ENCODE data around the gene C16orf87.
A peak's percentile ranks its signal among the peaks of the same experiment; 100 is the strongest.
"Not testable (repeated sequence)": the region's sequence is repeated elsewhere in the genome, so short reads cannot be mapped to it uniquely, and the experiment has no call there.

The C16orf87 gene

DNA sequence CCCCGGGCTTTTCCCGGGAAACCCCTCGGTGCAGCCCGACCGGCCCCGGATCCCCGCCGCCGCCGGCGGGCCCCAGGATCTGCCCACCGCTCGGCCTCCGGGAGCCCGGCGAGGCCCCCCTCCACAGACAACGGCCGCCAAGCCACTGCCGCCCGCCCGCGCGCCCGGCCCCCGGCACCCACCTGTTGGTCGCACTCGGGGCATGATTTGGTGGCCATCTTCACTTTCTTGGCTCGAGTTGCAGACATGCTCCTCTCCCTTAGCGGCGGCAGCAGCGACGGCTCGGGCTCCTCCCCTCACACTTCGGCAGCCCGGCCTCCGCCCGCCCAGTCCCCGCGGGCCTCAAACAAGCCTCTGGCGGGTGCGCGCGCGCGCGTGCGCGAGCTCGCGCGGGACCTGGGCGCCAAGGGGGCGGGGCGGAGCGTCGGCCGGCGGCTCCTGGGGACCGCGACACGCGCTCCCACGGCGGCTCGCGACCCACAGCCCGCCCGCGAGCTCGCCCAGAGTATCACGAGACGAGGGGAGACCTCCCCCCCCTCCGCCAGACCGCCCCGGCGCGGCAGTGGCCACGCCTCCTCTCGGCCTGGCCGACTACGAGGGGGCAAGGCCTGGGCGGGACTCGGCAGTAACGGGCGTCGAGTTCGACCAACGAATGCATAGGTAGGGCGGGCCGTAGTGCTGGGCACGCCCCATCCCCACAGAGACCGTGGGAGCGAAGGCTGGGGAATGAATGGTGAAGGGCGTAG lies at the start of gene C16orf87:
Gene C16orf87, minus strand, starts transcription at position 279 of the 746 bp plus-strand sequence. Its CDS starts 31 bp downstream, at position 248.
- peak; percentile 95 for DNase-seq

DNA sequence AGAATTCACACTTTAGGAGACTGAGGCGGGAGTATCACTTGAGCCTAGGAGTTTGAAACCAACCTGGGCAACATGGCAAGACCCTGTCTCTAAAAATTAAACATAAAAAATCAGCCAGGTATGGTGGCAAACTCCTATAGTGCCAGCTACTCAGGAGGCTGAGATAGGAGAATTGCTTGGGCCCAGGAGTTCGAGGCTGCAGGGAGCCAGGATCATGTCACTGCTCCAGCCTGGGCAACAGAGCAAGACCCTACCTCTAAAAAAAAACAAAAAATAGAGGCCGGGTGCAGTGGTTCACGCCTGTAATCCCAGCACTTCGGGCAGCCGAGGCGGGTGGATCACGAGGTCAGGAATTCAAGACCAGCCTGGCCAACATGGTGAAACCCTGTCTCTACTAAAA lies 44.3 kb upstream of the C16orf87 start:
- no peak for DNase-seq

DNA sequence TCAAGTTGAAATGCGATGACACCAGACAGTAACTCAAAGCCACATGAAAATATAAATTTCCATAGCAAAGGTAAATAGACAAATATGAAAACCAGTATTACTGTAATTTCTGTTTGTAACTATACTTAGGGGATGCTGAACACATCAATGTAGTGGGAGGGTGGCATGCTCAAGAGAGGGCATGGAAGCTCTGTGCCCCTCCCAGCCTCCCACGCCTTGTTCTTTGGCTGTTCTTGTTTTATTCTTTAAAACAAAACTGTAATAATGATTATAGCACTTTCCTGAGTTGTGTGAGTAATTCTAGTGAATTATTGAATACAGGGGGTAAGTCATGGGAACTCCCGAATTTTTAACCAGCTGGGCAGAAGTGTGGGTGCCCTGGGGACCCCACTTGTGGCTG lies 42.2 kb upstream of the C16orf87 start:
- no peak for DNase-seq

- no peak for DNase-seq
These were observed 40.6 kb upstream of the C16orf87 start for GRCh38 chr16:46871597-46871996.

GRCh38 chr16:46868891-46869290 lies 37.9 kb upstream of the C16orf87 start:
- DNase-seq, result not testable (repeated sequence)

DNA sequence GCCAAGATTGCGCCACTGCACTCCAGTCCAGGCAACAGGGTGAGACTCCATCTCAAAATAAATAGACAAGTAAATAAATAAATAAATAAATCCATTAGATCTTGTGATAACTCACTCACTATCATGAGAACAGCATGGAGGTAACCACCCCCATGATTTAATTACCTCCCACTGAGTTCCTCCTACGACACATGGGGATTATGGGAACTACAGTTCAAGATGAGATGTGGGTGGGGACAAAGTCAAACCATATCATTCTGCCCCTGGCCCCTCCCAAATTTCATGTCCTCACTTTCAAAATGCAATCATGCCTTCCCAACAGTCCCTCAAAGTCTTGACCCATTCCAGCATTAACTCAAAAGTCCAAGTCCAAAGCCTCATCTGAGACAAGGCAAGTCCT lies 36.5 kb upstream of the C16orf87 start:
- DNase-seq, result not testable (repeated sequence)

- no peak for DNase-seq
These were observed 35.3 kb upstream of the C16orf87 start for GRCh38 chr16:46866286-46866685.

- no peak for DNase-seq
These were observed 31.8 kb upstream of the C16orf87 start for GRCh38 chr16:46862555-46863447.

- no peak for DNase-seq
These were observed 28.8 kb upstream of the C16orf87 start for GRCh38 chr16:46859719-46860152.

- no peak for DNase-seq
These were observed 27.2 kb upstream of the C16orf87 start for GRCh38 chr16:46858151-46858550.

GRCh38 chr16:46857368-46857945 lies 26.5 kb upstream of the C16orf87 start:
- DNase-seq, result no peak

- no peak for DNase-seq
These were observed 24.4 kb upstream of the C16orf87 start for GRCh38 chr16:46855389-46855788.

DNA sequence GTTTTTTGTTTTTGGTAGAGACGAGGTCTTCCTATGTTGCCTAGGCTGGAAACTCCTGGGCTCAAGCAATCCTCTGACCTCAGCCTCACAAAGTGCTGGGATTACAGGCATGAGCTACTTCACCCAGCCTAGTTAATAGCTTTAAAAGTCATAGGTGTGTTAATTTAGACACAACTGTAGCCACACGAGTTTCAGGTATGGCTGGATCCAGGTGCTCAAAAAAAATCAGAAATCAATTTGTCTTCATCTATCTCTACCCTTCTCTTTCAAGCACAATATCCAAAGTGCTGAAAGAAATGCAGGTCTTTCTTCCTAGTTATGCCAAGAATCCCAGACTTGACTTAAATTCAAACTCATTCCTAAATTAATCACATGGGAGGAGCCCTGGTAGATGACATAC lies 23.9 kb upstream of the C16orf87 start:
- no peak for DNase-seq

DNA sequence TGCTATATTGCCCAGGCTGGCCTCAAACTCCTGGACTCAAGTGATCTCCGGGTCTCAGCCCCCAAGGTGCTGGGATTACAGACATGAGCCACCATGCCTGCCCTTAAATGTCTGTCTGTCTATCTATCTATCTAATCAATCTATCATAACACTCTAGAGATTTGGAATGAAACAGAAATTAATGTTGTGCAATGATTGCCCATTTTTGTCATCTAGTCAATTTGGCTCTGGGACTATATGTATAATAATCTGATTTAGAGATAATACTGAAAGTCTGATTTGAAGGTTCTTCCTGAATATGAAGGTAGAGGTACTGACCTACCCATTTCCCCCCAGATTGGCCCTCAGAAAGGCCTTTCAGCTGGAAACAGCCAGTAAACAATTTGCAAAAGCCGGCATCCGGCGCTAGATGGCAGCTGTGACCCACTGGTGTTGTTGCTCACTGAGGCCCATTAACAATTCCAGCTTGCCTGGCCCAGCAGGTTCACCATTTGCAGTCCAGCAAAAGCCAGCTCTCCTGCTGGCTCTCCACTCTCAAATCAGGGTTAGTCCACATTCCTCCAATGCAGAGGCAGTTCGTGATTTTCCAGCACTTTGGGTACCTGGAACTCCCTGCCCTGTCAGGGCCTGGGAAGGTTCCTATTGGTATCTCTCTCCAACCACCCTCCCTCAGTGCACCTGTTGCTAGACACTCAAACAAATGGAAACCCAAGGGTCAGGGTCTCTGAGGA lies 22.9 kb upstream of the C16orf87 start:
- peak; percentile 80 for DNase-seq

GRCh38 chr16:46852130-46852529 lies 21.1 kb upstream of the C16orf87 start:
- DNase-seq, result no peak

GRCh38 chr16:46850619-46851555 lies 19.9 kb upstream of the C16orf87 start:
- DNase-seq, result no peak

DNA sequence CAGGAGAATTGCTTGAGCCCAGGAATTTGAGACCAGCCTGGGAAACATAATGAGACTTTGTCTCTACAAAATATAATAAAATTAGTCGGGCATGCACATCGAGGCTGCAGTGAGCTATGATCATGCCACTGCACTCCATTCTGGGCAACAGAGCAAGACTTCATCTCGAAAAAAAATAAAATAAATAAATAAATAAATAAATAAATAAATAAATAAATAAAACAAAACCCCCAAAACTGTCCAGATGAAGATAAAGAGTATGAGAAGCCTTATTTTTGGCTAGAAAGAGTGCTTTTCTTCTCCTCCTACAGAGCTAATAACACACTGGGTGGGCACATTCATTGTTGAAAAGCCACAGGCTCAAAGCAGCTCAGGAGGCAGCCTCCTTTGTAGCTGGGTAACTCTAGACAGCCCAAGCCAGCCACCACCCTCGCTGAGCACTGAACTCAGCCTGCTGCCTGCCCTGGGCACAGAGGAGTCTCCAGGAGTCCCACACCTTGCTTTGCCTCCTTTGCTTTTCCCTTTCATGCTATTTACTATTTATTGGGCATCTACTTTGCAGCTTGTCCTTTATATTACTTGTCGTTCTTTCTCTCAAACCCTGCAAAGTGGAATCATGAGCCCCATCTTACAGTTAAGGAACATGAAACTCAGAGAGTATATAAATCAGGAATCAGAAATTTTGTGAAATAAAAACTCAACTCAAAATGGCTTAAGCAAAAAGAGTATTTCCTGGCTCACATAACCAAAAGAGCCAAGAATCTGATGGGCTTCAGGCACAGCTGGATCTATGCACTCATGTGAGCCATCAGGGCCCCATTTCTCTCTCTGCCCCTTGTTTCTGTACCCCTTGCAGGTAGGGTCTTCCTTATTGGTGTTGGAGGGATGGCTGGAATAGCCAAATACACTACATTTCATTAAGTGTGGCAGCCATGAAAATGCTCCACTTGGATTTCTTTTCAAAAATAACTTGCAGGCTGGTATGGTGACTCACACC lies 18.1 kb upstream of the C16orf87 start:
- DNase-seq, result no peak

DNA sequence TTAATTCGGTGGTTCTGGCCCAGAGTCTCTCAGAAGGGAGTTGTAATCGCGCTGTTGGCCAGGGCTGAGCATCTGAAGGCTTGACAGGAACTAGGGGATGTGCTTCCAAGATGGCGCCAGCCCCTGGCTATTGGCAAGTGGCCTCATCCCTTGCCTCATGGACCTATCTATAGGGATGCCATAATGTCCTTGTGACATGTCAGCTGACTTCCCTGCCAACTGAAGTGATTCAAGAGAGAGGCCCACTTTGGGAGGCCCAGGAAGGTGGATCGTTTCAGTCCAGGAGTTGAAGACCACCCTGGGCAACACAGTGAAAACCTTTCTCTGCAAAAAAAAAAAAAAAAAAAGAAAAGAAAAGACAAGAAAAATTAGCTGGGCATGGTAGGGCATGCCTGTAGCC lies 15.0 kb upstream of the C16orf87 start:
- DNase-seq, result no peak

- DNase-seq, result no peak
These were observed 13.8 kb upstream of the C16orf87 start for GRCh38 chr16:46844771-46845170.

- no peak for DNase-seq
These were observed 13.1 kb upstream of the C16orf87 start for GRCh38 chr16:46843898-46844642.

Data from activated CD8-positive, alpha-beta memory T cell treated with anti-CD3 and anti-CD28 coated beads for 24 hours (primary cell).